Esophagus muscularis mucosa (tissue), 4 donors: ENCODE results near the gene ASTL.

ENCODE experiments used
- CTCF ChIP-seq, 3 experiments: fragments of 200-600 bp in 2 of 3; fragments of 450-650 bp in 1 of 3; sonication (generic) in 2 of 3; IDR thresholded peaks; one replicate each; pipeline ENCODE4 v1.5.1; 2017 to 2019; ENCODE audit warnings: antibody characterized with exemption in 3 of 3, mild to moderate bottlenecking in 2 of 3, moderate library complexity in 1 of 3
- EP300 ChIP-seq: sonication (generic); formaldehyde crosslinking; IDR thresholded peaks from one replicate; pipeline ENCODE4 v1.6.1; 2017; ENCODE audit warnings: antibody characterized with exemption
- POLR2A ChIP-seq: fragments of 450-650 bp; IDR thresholded peaks from one replicate; pipeline ENCODE4 v1.6.1; 2017; ENCODE audit warnings: antibody characterized with exemption, moderate library complexity, mild to moderate bottlenecking, low read depth
- POLR2AphosphoS5 ChIP-seq, 2 donors: sonication (generic); formaldehyde crosslinking; IDR thresholded peaks; one replicate each; pipeline ENCODE4 v1.6.1; 2017; ENCODE audit warnings: antibody characterized with exemption in 2 of 2

GRCh38 chr2:96104487-96104861, 33.8 kb downstream of the ASTL start:
- TF ChIP-seq POLR2AphosphoS5 (IDR thresholded peaks at IDR 0.05) (no peak), CTCF (IDR thresholded peaks at IDR 0.05) (no peak), POLR2A (no peak), EP300 (no peak)
